GM12891 (cell line): ENCODE data around the gene ACTL7B.

Experiments used
- PAX5 ChIP-seq: IDR thresholded peaks from 2 replicates; pipeline ENCODE4 v1.6.1; 2011; ENCODE audit warnings: low read length, moderate library complexity, mild to moderate bottlenecking; ENCODE audit not compliant: insufficient read depth, severe bottlenecking
- POLR2A ChIP-seq: IDR thresholded peaks from 2 replicates; pipeline ENCODE4 v1.6.1; 2011; ENCODE audit warnings: low read depth, low read length, control low read depth
- POLR2AphosphoS5 ChIP-seq: IDR thresholded peaks from 2 replicates; pipeline ENCODE4 v1.6.1; 2011; ENCODE audit warnings: low read depth, low read length, control low read depth
- TAF1 ChIP-seq: IDR thresholded peaks from 2 replicates; pipeline ENCODE4 v1.6.1; 2011; ENCODE audit warnings: low read depth, low read length, control low read depth

- TF ChIP-seq POLR2AphosphoS5 (no peak), POLR2A (no peak), TAF1 (no peak), PAX5 (no peak)
Observed at GRCh38 chr9:108834959-108835665, 20.7 kb downstream of the ACTL7B start.
